Measurements from ENCODE around the gene THOC3. TPM values are rescaled to one million over a fixed set of nuclear protein-coding genes. Genes with fewer than 3 reads are reported as not detected.

Gene THOC3
- total RNA-seq, 1 donor from 2014 or later: 10.0 TPM

Other genes starting within 250 kb of the THOC3 start
- not detected for gene CPLX2, start 96.7 kb downstream of the THOC3 start, total RNA-seq